ENCODE results near the gene LAMA2.

LAMA2 gene

GRCh38 chr6:128990915-128991314, 108.0 kb downstream of the LAMA2 start:
- TF ChIP-seq CTCF (IDR thresholded peaks at IDR 0.05; ENCODE audit: low read depth, low read length, missing control alignments) = no peak
- no peak overlapping the region for H3K4me3 ChIP-seq (replicated peaks; ENCODE audit: low read depth, low read length)
- DNase-seq (ENCODE audit: extremely low read depth, low read depth) = no peak

GRCh38 chr6:128993166-128993565, 110.2 kb downstream of the LAMA2 start:
- no peak overlapping the region for H3K4me3 ChIP-seq (replicated peaks; ENCODE audit: low read depth, low read length)
- no peak for TF ChIP-seq CTCF (IDR thresholded peaks at IDR 0.05; ENCODE audit: low read depth, low read length, missing control alignments)
- no peak for DNase-seq (ENCODE audit: extremely low read depth, low read depth)

GRCh38 chr6:128997880-128998279, 114.9 kb downstream of the LAMA2 start:
- DNase-seq (ENCODE audit: extremely low read depth, low read depth) = no peak
- no peak for TF ChIP-seq CTCF (IDR thresholded peaks at IDR 0.05; ENCODE audit: low read depth, low read length, missing control alignments)
- no peak overlapping the region for H3K4me3 ChIP-seq (replicated peaks; ENCODE audit: low read depth, low read length)

- TF ChIP-seq CTCF (IDR thresholded peaks at IDR 0.05; ENCODE audit: low read depth, low read length, missing control alignments) = no peak
- DNase-seq (ENCODE audit: extremely low read depth, low read depth) = no peak
- no peak overlapping the region for H3K4me3 ChIP-seq (replicated peaks; ENCODE audit: low read depth, low read length)
These were observed 124.0 kb downstream of the LAMA2 start for GRCh38 chr6:129006724-129007514.

- TF ChIP-seq CTCF (IDR thresholded peaks at IDR 0.05; ENCODE audit: low read depth, low read length, missing control alignments) = no peak
- no peak overlapping the region for H3K4me3 ChIP-seq (replicated peaks; ENCODE audit: low read depth, low read length)
- DNase-seq (ENCODE audit: extremely low read depth, low read depth) = no peak
These were observed 124.9 kb downstream of the LAMA2 start for GRCh38 chr6:129007701-129008373.

DNA sequence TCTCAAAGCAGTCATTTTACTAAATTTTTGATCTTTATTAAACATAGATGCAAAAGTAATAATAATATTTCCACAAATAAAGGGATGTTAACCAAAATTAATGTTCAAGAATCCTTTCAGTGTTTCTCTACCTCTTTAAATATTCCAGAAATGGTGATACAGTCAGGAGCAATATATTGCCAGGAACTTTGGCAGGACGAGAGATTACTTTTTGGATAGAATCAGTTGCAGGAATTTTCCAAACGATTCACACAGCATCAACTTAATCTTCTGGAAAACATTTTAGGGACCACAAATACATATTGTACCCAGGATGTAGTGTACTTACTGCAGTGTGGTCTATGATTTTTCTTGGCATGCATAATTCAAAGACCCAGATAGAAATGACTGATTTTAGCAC, 125.7 kb downstream of the LAMA2 start:
- no peak overlapping the region for H3K4me3 ChIP-seq (replicated peaks; ENCODE audit: low read depth, low read length)
- DNase-seq (ENCODE audit: extremely low read depth, low read depth) = no peak
- TF ChIP-seq CTCF (IDR thresholded peaks at IDR 0.05; ENCODE audit: low read depth, low read length, missing control alignments) = no peak

Data from HFF-Myc (cell line).